ENCODE results near the gene FAAP20. TPM values are rescaled to one million over a fixed set of nuclear protein-coding genes. Genes with fewer than 3 reads are reported as not detected.

FAAP20 gene
- total and polyA plus RNA-seq, 10 of the 15 experiments (the other 5 are each of a cell fraction or from before 2014, with no cell fraction given) = 0.79 to 91.8 (median 20.9) TPM

DNA sequence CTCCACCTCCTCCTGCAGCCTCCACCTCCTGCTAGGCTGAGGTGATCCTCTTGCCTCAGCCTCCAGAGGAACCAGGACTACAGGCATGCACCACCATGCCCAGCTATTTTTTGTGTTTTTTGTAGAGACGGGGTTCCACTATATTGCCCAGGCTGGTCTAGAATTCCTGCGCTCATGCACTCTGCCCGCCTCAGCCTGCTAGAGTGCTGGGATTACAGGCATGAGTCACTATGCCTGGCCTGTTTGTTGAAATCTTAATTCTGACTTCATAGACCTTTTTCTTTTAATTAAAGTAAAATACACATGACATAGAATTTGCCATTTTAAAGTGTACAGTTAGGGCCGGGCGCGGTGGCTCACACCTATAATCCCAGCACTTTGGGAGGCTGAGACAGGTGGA, 42.7 kb downstream of the FAAP20 start:
- H3K79me2 ChIP-seq (ENCODE audit: control insufficient read depth, insufficient read depth, low read length) = no peaks in the 10 kb centered on the region
- FAIRE-seq (no peak), ATAC-seq (no peak), DNase-seq (ENCODE audit: low read depth, low spot score) (no peak)
- WGBS (ENCODE audit: insufficient coverage, insufficient replicate concordance, low lambda C conversion rate, missing lambda C conversion rate) = 88% methylated on average over 6 of the region's 6 CpGs
- H3K27me3 ChIP-seq (replicated peaks in 1 of 2; ENCODE audit: control insufficient read depth in 2 of 2, insufficient read depth in 2 of 2, low read length in 1 of 2) = no peaks in the 10 kb centered on the region
- no peak overlapping the region for H2AFZ ChIP-seq (ENCODE audit: control insufficient read depth, low read depth, low read length)
- no peaks in the 10 kb centered on the region for H3K36me3 ChIP-seq (ENCODE audit: control insufficient read depth in 2 of 2, insufficient read depth in 2 of 2, low read length in 1 of 2)
- ChIA-PET POLR2A (no interaction called here), CTCF (no interaction called here), RAD21 (ENCODE audit: unreplicated experiment) (no interaction called here), SMC1A (ENCODE audit: uncharacterized antibody, unreplicated experiment) (no interaction called here)
- no peak overlapping the region for H3K4me3 ChIP-seq
- no TSS peak for BruUV-seq (replicated peaks)
- intact Hi-C loops (cut with micrococcal nuclease; ENCODE audit: unreplicated experiment) = no loop called here
- H3K9me3 ChIP-seq (replicated peaks; ENCODE audit: control insufficient read depth, insufficient read depth, low read length) = no peaks in the 10 kb centered on the region
- TF ChIP-seq TBL1XR1 (IDR thresholded peaks at IDR 0.05; ENCODE audit: low read depth, low read length) (no peak), RAD51 (IDR thresholded peaks at IDR 0.05) (no peak), SUZ12 (IDR thresholded peaks at IDR 0.05; ENCODE audit: unreplicated experiment) (no peak), MLLT1 (IDR thresholded peaks at IDR 0.05) (no peak), MXI1 (IDR thresholded peaks at IDR 0.05; ENCODE audit: low read depth, low read length) (no peak), ATF3 (IDR thresholded peaks at IDR 0.05; ENCODE audit: borderline replicate concordance, extremely low read depth, low read depth, low read length) (no peak), TCF7 (IDR thresholded peaks at IDR 0.05; ENCODE audit: borderline replicate concordance) (no peak), IKZF2 (IDR thresholded peaks at IDR 0.05) (no peak), EGR1 (IDR thresholded peaks at IDR 0.05; ENCODE audit: borderline replicate concordance in 1 of 2, low read depth in 2 of 2, low read length in 2 of 2) (no peak), BCLAF1 (IDR thresholded peaks at IDR 0.05) (no peak), NFYB (IDR thresholded peaks at IDR 0.05; ENCODE audit: insufficient read depth, low read depth, low read length) (no peak)
- TF ChIP-seq, protein P1, sequence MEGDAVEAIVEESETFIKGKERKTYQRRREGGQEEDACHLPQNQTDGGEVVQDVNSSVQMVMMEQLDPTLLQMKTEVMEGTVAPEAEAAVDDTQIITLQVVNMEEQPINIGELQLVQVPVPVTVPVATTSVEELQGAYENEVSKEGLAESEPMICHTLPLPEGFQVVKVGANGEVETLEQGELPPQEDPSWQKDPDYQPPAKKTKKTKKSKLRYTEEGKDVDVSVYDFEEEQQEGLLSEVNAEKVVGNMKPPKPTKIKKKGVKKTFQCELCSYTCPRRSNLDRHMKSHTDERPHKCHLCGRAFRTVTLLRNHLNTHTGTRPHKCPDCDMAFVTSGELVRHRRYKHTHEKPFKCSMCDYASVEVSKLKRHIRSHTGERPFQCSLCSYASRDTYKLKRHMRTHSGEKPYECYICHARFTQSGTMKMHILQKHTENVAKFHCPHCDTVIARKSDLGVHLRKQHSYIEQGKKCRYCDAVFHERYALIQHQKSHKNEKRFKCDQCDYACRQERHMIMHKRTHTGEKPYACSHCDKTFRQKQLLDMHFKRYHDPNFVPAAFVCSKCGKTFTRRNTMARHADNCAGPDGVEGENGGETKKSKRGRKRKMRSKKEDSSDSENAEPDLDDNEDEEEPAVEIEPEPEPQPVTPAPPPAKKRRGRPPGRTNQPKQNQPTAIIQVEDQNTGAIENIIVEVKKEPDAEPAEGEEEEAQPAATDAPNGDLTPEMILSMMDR (IDR thresholded peaks at IDR 0.05 in 2 of 3, conservative IDR thresholded peaks at IDR 0.05 in 1 of 3; ENCODE audit: control insufficient read depth in 2 of 3, extremely low read depth in 1 of 3, insufficient read depth in 1 of 3, low read depth in 3 of 3, low read length in 3 of 3) = no peak
- no peak overlapping the region for H3K4me2 ChIP-seq (ENCODE audit: control insufficient read depth, insufficient read depth)
- H3K9ac ChIP-seq (ENCODE audit: control insufficient read depth, insufficient read depth, low read length) = no peak overlapping the region
- no peaks in the 10 kb centered on the region for H3K4me1 ChIP-seq (ENCODE audit: control insufficient read depth, insufficient read depth, low read length)
- H3K27ac ChIP-seq (ENCODE audit: control insufficient read depth, insufficient read depth) = no peak overlapping the region
- no peaks in the 10 kb centered on the region for H4K20me1 ChIP-seq (ENCODE audit: control insufficient read depth, insufficient read depth)
- in situ Hi-C loops (cut with MboI) = no loop called here

Measured in GM12878 (cell line).